H9 (cell line): ENCODE results near the gene LGALS9. TPM values are rescaled to one million over a fixed set of nuclear protein-coding genes. Genes with fewer than 3 reads are reported as not detected.
"Not testable (repeated sequence)": the region's sequence is repeated elsewhere in the genome, so short reads cannot be mapped to it uniquely, and the experiment has no call there.

Experiments
- DNase-seq: peaks from one replicate; pipeline ENCODE4 v3.0.0-alpha.2; 2017
- H2AFZ ChIP-seq: one replicate; pipeline ENCODE4 v1.6.1; 2013; ENCODE audit warnings: mild to moderate bottlenecking, low read length, control low read depth, moderate library complexity
- H2AK5ac ChIP-seq: 2 replicates; pipeline ENCODE4 v1.6.1; 2013; ENCODE audit warnings: low read length, control low read depth, mixed read lengths; ENCODE audit not compliant: insufficient read length
- H2BK120ac ChIP-seq: one replicate; pipeline ENCODE4 v1.6.1; 2013; ENCODE audit warnings: low read depth, mild to moderate bottlenecking, low read length, control low read depth, inconsistent platforms; ENCODE audit not compliant: poor library complexity, severe bottlenecking
- H2BK12ac ChIP-seq: 2 replicates; pipeline ENCODE4 v1.6.1; 2013; ENCODE audit warnings: low read length, control low read depth, mixed read lengths, low read depth; ENCODE audit not compliant: insufficient read length
- H2BK15ac ChIP-seq: 2 replicates; pipeline ENCODE4 v1.6.1; 2013; ENCODE audit warnings: low read depth, low read length, control low read depth
- H2BK20ac ChIP-seq: one replicate; pipeline ENCODE4 v1.6.1; 2013; ENCODE audit warnings: low read depth, mild to moderate bottlenecking, low read length, control low read depth, inconsistent platforms; ENCODE audit not compliant: poor library complexity, severe bottlenecking
- H2BK5ac ChIP-seq: 2 replicates; pipeline ENCODE4 v1.6.1; 2013; ENCODE audit warnings: low read length, control low read depth, mixed read lengths; ENCODE audit not compliant: insufficient read length
- H3K14ac ChIP-seq: 2 replicates; pipeline ENCODE4 v1.6.1; 2013; ENCODE audit warnings: low read length, control low read depth; ENCODE audit not compliant: insufficient read depth
- H3K18ac ChIP-seq: 2 replicates; pipeline ENCODE4 v1.6.1; 2013; ENCODE audit warnings: low read depth, mild to moderate bottlenecking, mixed read lengths, low read length, control low read depth; ENCODE audit not compliant: insufficient read length
- H3K23ac ChIP-seq: 2 replicates; pipeline ENCODE4 v1.6.1; 2013; ENCODE audit warnings: low read length, control low read depth, mixed read lengths, low read depth; ENCODE audit not compliant: insufficient read length
- H3K23me2 ChIP-seq: 2 replicates; pipeline ENCODE4 v1.6.1; 2013; ENCODE audit warnings: low read depth, mild to moderate bottlenecking, mixed read lengths, low read length, control low read depth; ENCODE audit not compliant: insufficient read length, poor library complexity, severe bottlenecking
- H3K27ac ChIP-seq: 2 replicates; pipeline ENCODE4 v1.5.1; 2013; ENCODE audit warnings: low read length, control low read depth, mixed read lengths, low read depth; ENCODE audit not compliant: insufficient read length
- H3K27me3 ChIP-seq: 2 replicates; pipeline ENCODE4 v1.6.1; 2013; ENCODE audit warnings: low read length, control low read depth, inconsistent platforms; ENCODE audit not compliant: insufficient read depth
- H3K4ac ChIP-seq: 2 replicates; pipeline ENCODE4 v1.6.1; 2013; ENCODE audit warnings: low read depth, mild to moderate bottlenecking, control low read depth, inconsistent platforms, low read length, moderate library complexity
- H3K4me1 ChIP-seq: 2 replicates; pipeline ENCODE4 v1.6.1; 2013; ENCODE audit warnings: low read length, control low read depth, inconsistent platforms; ENCODE audit not compliant: insufficient read depth
- H3K4me2 ChIP-seq: 2 replicates; pipeline ENCODE4 v1.6.1; 2013; ENCODE audit warnings: low read length, control low read depth, mixed read lengths; ENCODE audit not compliant: insufficient read length, insufficient read depth
- H3K56ac ChIP-seq: 2 replicates; pipeline ENCODE4 v1.6.1; 2013; ENCODE audit warnings: low read depth, mild to moderate bottlenecking, mixed read lengths, low read length, control low read depth; ENCODE audit not compliant: insufficient read length
- H3K79me1 ChIP-seq: 2 replicates; pipeline ENCODE4 v1.6.1; 2013; ENCODE audit warnings: low read depth, mild to moderate bottlenecking, moderate library complexity, low read length, control low read depth, inconsistent platforms; ENCODE audit not compliant: insufficient read depth, poor library complexity, severe bottlenecking
- H3K79me2 ChIP-seq: 2 replicates; pipeline ENCODE4 v1.6.1; 2013; ENCODE audit warnings: low read length, control low read depth, inconsistent platforms; ENCODE audit not compliant: insufficient read depth
- H3K9ac ChIP-seq: 2 replicates; pipeline ENCODE4 v1.6.1; 2013; ENCODE audit warnings: low read length, control low read depth, mixed read lengths; ENCODE audit not compliant: insufficient read length; ENCODE audit errors: extremely low read depth
- H3K9me3 ChIP-seq: one replicate; pipeline ENCODE4 v1.6.1; 2013; ENCODE audit warnings: low read depth, low read length, inconsistent platforms; ENCODE audit not compliant: control insufficient read depth
- H3T11ph ChIP-seq: one replicate; pipeline ENCODE4 v1.6.1; 2013; ENCODE audit warnings: mild to moderate bottlenecking, low read length, control low read depth, inconsistent platforms
- H4K20me1 ChIP-seq: one replicate; pipeline ENCODE4 v1.6.1; 2013; ENCODE audit not compliant: control insufficient read depth, insufficient read length, insufficient read depth
- H4K5ac ChIP-seq: 2 replicates; pipeline ENCODE4 v1.6.1; 2013; ENCODE audit warnings: low read depth, mild to moderate bottlenecking, mixed read lengths, low read length, control low read depth; ENCODE audit not compliant: insufficient read length
- H4K8ac ChIP-seq: replicated peaks from 2 replicates; pipeline ENCODE4 v1.6.1; 2013; ENCODE audit warnings: low read length, control low read depth, mixed read lengths, low read depth; ENCODE audit not compliant: insufficient read length
- H4K91ac ChIP-seq: 2 replicates; pipeline ENCODE4 v1.6.1; 2013; ENCODE audit warnings: low read depth, mild to moderate bottlenecking, moderate library complexity, mixed read lengths, low read length, control low read depth; ENCODE audit not compliant: insufficient read length
- H3K27ac Mint-ChIP-seq, 3 experiments: 2 replicates in 2 of 3; 3 replicates in 1 of 3; pipeline ENCODE4 v1.8.0; 2020 to 2021; ENCODE audit warnings: mixed read lengths in 3 of 3, mild to moderate bottlenecking in 1 of 3, moderate library complexity in 1 of 3
- H3K27me3 Mint-ChIP-seq: 2 replicates; pipeline ENCODE4 v1.8.0; 2021; ENCODE audit warnings: low read depth, mild to moderate bottlenecking, moderate library complexity, mixed read lengths
- H3K36me3 Mint-ChIP-seq, 3 experiments: 2 replicates in 2 of 3; 3 replicates in 1 of 3; pipeline ENCODE4 v1.8.0; 2020 to 2021; ENCODE audit warnings: low read depth in 3 of 3, mixed read lengths in 3 of 3; ENCODE audit not compliant: insufficient read depth in 1 of 3
- H3K4me1 Mint-ChIP-seq, 2 experiments: 2 replicates each; pipeline ENCODE4 v1.8.0; 2020; ENCODE audit warnings: mixed read lengths in 2 of 2
- H3K4me3 Mint-ChIP-seq, 2 experiments: 2 replicates in 1 of 2; 3 replicates in 1 of 2; pipeline ENCODE4 v1.8.0; 2020 to 2021; ENCODE audit warnings: mild to moderate bottlenecking in 2 of 2, mixed read lengths in 2 of 2, moderate library complexity in 1 of 2
- H3K9me3 Mint-ChIP-seq, 2 experiments: 2 replicates in 1 of 2; 3 replicates in 1 of 2; pipeline ENCODE4 v1.8.0; 2020; ENCODE audit warnings: mild to moderate bottlenecking in 2 of 2, mixed read lengths in 2 of 2, moderate library complexity in 1 of 2
- WGBS: extraction: QIAGEN DNeasy Blood & Tissue Kit; methylation state at CpG from one replicate; pipeline ENCODE4 v1.1.7; 2013; ENCODE audit warnings: missing lambda C conversion rate, low lambda C conversion rate, mixed read lengths; ENCODE audit not compliant: insufficient read length; ENCODE audit errors: extremely low coverage; 5-methylcytosine and 5-hydroxymethylcytosine counted together
- total RNA-seq: library from RNA; stranded (reverse); gene quantifications from 2 replicates; pipeline ENCODE4 v1.2.1, GENCODE V29; 2021
- TF ChIP-seq, protein P1 (sequence below): fragments of 200-600 bp; sonication (generic); conservative IDR thresholded peaks from 3 replicates; pipeline ENCODE4 v1.8.0; 2021; ENCODE audit warnings: antibody characterized with exemption, mild to moderate bottlenecking

LGALS9 gene
- total RNA-seq, 1 experiment from 2014 or later = 2.5 TPM

DNA sequence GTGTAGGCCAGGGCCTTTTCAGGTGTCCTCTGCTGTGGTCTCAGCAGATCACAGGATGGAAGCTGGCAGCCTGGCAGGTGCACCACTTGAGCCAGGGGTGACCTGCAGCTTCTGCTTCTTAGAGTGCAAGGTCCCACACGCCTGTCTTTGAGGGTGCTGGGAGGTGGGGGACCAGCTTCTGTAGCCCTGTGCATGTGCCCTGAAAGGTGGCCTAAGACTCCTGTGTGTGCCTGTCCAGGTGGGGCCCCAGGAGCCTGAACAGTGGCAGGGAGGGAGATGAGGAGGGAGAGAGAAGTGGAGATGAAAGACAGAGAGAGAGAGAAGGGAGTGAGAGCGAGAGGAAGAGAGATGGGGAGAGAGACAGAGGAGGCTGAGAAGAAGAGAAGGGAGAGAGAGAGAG is 46.2 kb downstream of the LGALS9 start:
- Histone ChIP-seq H4K91ac (no peak overlapping the region), H4K5ac (no peak overlapping the region), H3K23me2 (no peaks in the 10 kb centered on the region), H3K4me2 (no peak overlapping the region), H3K79me1 (no peaks in the 10 kb centered on the region), H2BK5ac (no peak overlapping the region), H4K8ac (no peak overlapping the region), H3K23ac (no peak overlapping the region), H3K9me3 (no peaks in the 10 kb centered on the region), H3K14ac (no peak overlapping the region; the same call in 1 of the 2 replicates), H3K79me2 (no peaks in the 10 kb centered on the region), H2BK12ac (no peak overlapping the region), H3K4me1 (no peaks in the 10 kb centered on the region), H2BK120ac (no peak overlapping the region), H3K27me3 (no peaks in the 10 kb centered on the region), H2BK20ac (no peak overlapping the region), H3T11ph (no peak overlapping the region), H2AK5ac (no peak overlapping the region), H4K20me1 (no peaks in the 10 kb centered on the region), H3K18ac (no peak overlapping the region), H3K4ac (no peak overlapping the region), H2BK15ac (no peak overlapping the region), H3K9ac (no peak overlapping the region), H3K56ac (no peak overlapping the region), H2AFZ (no peak overlapping the region), H3K27ac (no peak overlapping the region)
- TF ChIP-seq, protein P1, sequence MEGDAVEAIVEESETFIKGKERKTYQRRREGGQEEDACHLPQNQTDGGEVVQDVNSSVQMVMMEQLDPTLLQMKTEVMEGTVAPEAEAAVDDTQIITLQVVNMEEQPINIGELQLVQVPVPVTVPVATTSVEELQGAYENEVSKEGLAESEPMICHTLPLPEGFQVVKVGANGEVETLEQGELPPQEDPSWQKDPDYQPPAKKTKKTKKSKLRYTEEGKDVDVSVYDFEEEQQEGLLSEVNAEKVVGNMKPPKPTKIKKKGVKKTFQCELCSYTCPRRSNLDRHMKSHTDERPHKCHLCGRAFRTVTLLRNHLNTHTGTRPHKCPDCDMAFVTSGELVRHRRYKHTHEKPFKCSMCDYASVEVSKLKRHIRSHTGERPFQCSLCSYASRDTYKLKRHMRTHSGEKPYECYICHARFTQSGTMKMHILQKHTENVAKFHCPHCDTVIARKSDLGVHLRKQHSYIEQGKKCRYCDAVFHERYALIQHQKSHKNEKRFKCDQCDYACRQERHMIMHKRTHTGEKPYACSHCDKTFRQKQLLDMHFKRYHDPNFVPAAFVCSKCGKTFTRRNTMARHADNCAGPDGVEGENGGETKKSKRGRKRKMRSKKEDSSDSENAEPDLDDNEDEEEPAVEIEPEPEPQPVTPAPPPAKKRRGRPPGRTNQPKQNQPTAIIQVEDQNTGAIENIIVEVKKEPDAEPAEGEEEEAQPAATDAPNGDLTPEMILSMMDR = no peak
- no peaks in the 10 kb centered on the region for H3K36me3 Mint-ChIP-seq
- H3K4me1 Mint-ChIP-seq = no peaks in the 10 kb centered on the region
- H3K27me3 Mint-ChIP-seq = peaks cover 5% of the 10 kb centered on the region; the same call in 1 of the 2 replicates
- H3K27ac Mint-ChIP-seq = no peak overlapping the region
- DNase-seq = no peak
- H3K9me3 Mint-ChIP-seq = no peaks in the 10 kb centered on the region
- no peak overlapping the region for H3K4me3 Mint-ChIP-seq
- 100% methylated on average over 1 of the region's 2 CpGs for WGBS

- not testable (repeated sequence) for H3K27me3 ChIP-seq, H2BK20ac ChIP-seq, H3K4me2 ChIP-seq, H2AFZ ChIP-seq, H3K23me2 ChIP-seq, H2BK15ac ChIP-seq, H2BK5ac ChIP-seq, H3K79me1 ChIP-seq, H3K4me1 ChIP-seq, H3T11ph ChIP-seq, H4K5ac ChIP-seq, H3K9ac ChIP-seq, H3K4ac ChIP-seq, H3K36me3 Mint-ChIP-seq, DNase-seq, H3K27ac Mint-ChIP-seq, H3K23ac ChIP-seq, H3K18ac ChIP-seq, H3K27ac ChIP-seq, H4K20me1 ChIP-seq, H2BK12ac ChIP-seq, H4K8ac ChIP-seq, H3K14ac ChIP-seq, H3K9me3 ChIP-seq, H3K4me3 Mint-ChIP-seq, H2BK120ac ChIP-seq, H4K91ac ChIP-seq, H2AK5ac ChIP-seq, H3K79me2 ChIP-seq, H3K56ac ChIP-seq, H3K4me1 Mint-ChIP-seq
- peaks cover 23% of the 10 kb centered on the region for H3K27me3 Mint-ChIP-seq
- WGBS = no CpG with 5 or more reads among the region's 3 CpGs
- H3K9me3 Mint-ChIP-seq = peaks cover 26 to 44% of the 10 kb centered on the region in 2 experiments
Observed at GRCh38 chr17:27686322-27686721, 55.3 kb downstream of the LGALS9 start.
